ENCODE results near the gene ADAP1.

GRCh38 chr7:853366-854117 is 100.9 kb downstream of the ADAP1 start:
- TF ChIP-seq CTCF (IDR thresholded peaks at IDR 0.05) (no peak), POLR2A (IDR thresholded peaks at IDR 0.05) (no peak)

Measured in heart left ventricle (tissue), 13 donors.